CD4-positive, alpha-beta T cell treated with Interleukin-17A for 1 hour (primary cell): ENCODE results near the gene ZAP70.
A peak's percentile ranks its signal among the peaks of the same experiment; 100 is the strongest.
"Not testable (repeated sequence)": the region's sequence is repeated elsewhere in the genome, so short reads cannot be mapped to it uniquely, and the experiment has no call there.

Experiments
- DNase-seq: peaks from one replicate; pipeline ENCODE4 v3.0.0-alpha.2; 2020

The ZAP70 gene

GRCh38 chr2:97699765-97700444 is 13.5 kb upstream of the ZAP70 start:
- DNase-seq, result peak; percentile 76

DNA sequence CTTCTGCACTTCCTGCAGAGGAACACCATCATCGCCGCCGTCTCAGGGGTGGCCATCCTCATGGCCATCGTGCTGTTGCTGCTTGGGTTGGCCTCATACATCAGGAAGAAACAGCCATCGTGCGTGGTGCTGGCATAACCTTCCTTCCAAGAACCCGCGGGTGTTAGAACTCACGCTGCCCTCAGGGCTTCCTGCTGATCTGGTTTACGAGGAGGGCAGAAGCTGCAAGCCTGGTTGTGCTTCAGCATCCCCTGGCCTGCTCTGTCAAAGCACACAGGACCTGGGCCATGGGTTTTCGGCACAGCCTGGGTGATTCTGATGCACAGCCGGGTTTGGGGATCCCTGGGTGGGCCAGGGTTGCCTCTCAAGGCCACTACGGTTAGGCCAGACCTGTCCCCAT is 12.2 kb upstream of the ZAP70 start:
- no peak for DNase-seq

DNA sequence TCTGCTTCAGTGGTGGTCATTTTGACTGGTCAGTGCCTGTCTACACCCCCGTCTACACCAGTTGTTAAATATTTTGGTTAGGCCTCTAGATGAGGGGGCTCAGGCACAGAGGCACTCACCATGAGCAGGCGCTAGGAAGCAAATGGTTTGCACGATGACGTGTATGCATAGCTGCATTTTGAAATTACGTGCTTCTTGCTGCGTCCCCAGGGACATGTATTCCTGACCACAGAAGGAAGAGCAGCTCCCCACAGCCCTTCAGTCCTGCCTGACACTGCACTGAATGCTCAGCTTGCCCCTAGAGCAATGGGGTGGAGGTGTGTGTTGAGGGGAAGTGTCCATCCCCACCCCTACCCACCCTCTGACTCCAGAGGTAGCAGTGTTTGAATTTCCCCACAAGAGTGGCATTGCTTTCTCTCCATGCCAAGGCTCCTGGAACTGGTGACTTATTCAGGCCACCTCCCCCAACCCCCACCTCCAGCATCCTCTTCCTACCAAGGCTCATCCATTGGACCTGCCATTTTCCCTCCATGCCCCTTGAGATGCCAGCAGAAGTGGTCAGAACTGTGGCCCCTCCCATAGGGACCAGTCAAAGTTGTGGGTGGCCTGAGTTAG is 11.4 kb upstream of the ZAP70 start:
- no peak for DNase-seq

- no peak for DNase-seq
Observed at GRCh38 chr2:97702731-97703470, 10.5 kb upstream of the ZAP70 start.

DNA sequence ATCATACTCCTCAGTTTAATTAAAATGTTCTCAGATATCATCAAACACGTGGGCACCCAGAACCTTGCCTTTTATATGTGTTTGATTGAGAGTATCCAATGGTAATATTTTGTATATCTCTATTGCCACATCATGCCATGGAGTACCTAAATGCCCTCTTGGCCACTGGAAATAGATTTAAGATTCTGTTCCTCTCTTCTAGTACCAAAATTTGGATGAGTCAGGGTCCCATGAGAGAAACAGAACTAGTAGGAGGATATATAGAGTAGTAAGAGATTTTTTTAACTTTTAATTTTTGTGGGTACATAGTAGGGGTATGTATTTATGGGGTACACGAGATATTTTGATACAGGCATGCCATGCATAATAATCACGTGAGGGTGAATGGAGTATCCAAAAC is 9.6 kb upstream of the ZAP70 start:
- no peak for DNase-seq

DNA sequence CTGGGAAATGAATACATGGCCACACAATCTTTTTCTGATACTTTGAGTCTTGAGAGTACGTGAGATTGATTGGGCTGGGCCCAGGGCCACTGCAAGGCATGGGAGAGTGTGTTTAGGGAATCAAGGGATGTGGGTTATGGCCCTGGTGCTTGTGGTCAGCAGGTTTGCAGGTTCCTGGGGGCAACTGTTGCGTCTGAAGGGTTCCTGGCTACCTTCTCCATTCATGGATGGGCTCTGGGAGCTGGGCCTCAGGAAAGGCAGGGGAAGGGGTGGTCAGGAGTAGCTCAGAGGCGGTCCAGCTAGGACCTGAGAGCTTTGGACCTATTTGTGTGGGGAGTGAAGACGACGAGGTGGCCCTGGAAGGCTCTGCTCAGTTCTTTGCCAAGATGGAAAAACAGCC is 8.4 kb upstream of the ZAP70 start:
- DNase-seq, result no peak

- no peak for DNase-seq
Observed at GRCh38 chr2:97706112-97706511, 7.3 kb upstream of the ZAP70 start.

GRCh38 chr2:97706708-97707345 is 6.5 kb upstream of the ZAP70 start:
- no peak for DNase-seq

GRCh38 chr2:97707362-97708047 is 5.9 kb upstream of the ZAP70 start:
- no peak for DNase-seq

DNA sequence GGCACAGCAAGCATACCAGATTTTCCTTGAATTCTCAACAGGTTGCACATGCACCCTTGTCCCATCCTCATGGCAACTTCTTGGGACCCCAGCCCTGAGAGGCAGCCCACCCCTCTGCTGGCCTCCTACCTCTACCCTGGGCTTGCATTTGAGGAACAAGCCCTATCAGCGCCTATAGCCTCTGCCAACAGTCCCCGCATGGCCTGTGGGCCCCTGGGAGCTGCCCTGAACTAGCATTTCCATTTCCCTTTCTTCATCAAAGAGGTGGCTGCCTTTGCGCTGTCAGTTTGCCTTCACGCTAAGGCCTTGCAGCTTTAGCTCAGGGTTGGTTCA is 5.4 kb upstream of the ZAP70 start:
- DNase-seq, result no peak

- no peak for DNase-seq
Observed at GRCh38 chr2:97708608-97709007, 4.8 kb upstream of the ZAP70 start.

GRCh38 chr2:97711394-97711711 is 2.0 kb upstream of the ZAP70 start:
- no peak for DNase-seq

DNA sequence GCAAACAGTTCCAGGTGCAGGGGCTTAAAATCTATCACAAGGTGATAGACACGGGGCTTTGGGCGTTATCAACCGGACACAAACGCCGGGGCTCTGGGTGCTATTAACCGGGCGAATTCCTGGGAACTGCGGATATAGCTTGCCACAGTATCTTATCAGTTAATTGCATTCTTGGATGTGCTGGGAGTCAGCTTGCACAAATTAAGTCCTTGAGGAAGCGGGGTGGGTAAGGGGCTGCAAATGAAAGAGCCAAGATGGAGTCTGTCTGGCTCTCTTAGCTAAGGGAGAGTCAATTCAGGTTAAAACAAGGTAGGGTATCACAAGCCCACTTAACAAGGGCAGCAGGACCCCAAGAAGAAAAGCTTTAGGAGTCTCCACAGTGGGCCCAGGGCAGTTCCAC is 1.2 kb upstream of the ZAP70 start:
- not testable (repeated sequence) for DNase-seq

DNA sequence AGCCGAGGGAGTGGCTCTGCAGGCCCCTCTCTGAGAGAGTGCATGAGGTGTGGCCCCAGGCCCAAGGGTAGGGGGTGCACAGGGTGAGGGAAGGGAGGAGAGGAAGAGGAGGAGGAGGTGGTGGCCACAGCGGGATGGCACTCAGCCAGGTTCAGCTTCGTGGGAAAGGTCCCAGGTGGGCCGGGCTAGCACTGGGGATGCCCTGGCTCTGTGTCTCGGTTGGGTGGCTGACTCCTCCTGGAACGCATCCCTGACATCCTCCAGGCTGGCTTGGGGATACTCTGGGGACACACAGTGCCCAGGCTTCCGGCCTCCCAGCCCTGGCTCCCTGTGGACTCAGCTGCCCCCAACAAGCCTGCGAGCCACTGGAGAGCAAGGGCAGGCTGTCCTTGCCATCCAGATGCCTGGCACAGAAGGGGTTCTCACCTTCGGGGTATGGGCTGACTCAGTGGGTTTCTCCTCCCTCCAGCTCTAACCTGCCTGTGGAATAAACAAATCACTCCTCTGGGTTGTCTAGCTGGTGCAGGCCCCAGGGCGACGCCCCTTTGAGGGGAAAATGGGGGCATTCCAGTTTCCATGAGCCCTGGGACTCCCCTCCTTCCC is 582 bp upstream of the ZAP70 start:
- peak; percentile 38 for DNase-seq

DNA sequence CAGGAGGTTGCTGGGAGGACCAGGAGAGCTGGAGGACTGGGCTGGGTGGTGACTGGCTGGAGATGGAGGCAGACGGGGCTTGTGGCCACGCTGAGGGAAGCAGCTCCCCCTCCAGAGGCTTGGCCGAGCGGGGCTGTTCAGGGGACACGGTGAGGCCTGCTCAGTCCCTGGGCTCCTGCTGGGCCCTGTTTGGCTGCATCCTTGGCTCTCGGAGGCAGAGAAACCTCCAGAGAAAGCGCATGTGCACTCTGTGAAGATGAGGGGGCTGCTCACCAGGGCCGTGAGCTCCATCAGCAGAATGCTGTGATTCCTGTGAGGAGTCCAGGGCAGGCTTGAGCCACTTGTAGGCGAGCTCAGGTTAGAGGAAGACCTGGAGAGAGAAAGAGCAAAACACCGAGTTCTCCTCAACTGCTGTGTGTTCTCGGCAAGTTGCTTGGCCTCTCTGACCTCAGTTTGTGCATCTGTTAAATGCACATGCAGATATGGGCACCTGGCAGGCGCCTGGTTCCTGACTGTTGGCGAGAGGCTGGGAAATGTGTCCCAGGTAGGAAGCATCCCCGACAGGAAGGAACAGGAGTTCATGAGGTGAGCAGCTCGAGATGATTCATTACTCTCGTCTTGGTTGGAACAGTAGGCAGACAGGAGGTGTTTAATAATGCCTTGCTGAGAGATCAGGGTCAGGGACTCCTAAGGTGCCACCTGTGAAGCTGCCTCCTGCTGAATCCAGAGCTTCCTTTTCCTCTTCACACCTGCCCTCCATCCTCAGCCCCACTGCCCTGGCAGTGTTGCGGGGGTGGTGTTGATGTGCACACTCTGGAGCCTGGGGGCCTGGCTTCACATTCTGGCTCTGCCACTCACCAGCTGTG is 941 bp downstream of the ZAP70 start:
- DNase-seq, result no peak

DNA sequence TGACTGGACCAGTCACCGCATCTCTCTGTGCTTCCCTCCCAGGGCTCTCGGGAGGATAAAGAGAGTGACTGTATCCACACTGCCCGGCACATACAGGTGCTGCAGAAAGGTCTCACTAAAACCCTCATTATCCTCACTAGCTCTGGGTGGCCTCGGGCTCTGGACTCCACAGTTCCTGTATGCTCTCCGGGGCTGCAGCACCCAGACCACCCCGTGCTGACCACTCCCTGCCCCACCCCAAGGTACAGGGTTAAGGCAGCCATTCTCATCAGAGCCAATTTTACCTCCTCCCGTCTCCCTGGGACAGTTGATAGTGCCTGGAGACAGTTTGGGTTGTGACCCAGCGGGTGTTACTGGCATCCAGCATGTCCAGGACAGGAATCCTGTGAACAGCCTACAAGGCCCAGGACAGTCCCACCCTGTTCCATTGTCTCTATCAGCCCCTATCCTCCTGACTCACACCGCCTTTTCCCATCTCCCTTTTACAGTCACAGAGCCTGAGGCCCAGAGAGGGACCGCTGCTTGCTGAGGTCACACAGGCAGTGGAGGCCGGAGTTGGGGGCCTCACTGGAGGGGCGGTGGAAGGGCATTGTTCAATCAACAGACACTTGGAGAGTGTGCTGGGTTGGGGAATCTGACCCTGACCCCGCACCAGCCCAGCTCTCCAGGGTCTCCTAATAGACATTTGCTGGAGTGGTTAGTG is 1.7 kb downstream of the ZAP70 start:
- no peak for DNase-seq

- no peak for DNase-seq
Observed at GRCh38 chr2:97715951-97716694, 2.7 kb downstream of the ZAP70 start.

DNA sequence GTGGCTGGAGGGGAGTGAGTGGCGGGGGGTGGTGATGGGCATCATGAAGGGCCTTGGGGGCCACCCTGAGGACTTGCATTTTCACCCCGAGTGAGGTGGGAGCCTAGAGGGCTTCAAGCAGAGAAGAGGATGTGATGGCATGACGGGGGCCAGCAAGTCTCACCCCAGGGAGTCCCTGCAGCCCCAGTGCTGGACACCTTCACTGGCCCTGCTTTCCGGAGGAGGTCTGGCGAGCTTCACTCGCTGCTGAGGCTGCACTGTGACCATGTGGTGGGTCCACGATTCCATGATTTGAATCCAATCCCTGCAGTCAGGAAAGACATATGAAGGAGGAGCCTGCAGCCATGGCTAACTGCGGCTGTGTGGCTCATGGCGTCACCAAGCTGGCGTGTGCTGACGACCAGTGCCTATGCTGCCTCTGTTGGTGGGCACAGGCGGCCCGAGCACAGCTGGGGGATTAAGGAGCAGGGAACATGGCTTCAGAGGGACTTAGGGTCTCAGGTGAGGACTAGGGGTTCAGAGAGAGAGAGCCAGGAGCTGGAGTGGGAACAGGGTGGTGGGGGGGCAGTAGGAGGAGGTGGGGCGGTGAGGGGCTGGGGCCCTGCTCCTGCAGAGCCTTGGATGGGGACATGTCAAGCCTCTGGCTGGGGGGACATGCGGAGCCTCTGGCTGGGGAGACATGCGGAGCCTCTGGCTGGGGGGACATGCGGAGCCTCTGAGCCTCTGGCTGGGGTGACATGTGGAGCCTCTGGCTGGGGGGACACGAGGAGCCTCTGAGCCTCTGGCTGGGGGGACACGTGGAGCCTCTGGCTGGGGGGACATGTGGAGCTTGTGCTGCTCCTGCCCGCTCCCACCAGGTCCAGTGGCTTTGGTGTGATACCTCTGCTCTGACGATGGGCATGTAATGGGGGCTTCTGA is 3.6 kb downstream of the ZAP70 start:
- DNase-seq, result no peak

DNA sequence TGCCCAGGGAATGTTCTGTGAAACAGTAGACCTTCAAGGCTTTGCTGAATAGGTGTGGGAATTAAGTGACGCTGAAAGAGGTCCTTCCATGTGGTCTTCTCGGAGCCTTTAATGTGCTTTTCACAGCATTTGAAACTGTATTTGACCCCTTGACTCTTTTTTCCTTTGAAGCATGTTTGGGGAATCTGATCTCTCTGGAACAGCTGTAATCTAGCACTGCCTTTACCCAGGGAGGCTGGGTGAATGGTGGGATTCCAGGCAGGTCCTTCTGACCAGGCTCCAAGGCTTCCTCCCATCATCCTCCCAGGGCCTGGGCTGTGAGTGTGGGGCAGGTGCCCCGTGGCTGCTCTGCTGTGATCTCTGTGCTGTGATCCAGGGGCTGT is 4.2 kb downstream of the ZAP70 start:
- no peak for DNase-seq
